ENCODE data around the gene PALM2AKAP2.

DNA sequence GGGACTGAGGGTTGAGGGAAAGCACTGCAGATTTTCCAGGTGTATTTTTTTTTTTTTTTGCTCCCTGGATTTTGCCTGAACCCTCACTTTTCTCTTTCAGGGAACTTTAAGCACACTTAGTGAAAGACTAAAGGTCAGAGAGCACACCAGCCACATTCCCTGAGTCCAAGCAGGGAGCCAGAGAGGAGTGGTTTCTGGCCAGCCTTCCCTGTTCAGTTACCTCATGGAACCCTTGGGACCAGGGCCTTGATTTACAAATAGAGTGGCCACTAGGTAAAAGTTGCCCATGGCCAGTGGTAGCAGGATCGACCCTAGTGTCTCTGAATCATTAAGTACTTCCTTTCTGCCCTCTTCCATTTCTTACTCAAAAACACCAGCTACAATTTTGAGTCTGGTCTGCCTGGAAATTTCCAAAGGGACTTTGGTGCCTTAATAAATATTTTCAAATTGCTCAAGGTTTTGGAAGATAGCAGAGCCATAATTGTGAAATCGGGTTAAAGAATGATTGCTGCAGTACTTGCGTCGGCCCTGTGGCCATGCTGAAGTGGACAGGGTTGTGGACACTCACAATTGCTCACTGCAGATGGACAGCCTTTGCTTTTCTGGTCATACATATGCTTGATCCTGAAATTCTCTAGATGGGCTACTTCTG lies 14.5 kb downstream of the PALM2AKAP2 start:
- TF ChIP-seq, protein P1, sequence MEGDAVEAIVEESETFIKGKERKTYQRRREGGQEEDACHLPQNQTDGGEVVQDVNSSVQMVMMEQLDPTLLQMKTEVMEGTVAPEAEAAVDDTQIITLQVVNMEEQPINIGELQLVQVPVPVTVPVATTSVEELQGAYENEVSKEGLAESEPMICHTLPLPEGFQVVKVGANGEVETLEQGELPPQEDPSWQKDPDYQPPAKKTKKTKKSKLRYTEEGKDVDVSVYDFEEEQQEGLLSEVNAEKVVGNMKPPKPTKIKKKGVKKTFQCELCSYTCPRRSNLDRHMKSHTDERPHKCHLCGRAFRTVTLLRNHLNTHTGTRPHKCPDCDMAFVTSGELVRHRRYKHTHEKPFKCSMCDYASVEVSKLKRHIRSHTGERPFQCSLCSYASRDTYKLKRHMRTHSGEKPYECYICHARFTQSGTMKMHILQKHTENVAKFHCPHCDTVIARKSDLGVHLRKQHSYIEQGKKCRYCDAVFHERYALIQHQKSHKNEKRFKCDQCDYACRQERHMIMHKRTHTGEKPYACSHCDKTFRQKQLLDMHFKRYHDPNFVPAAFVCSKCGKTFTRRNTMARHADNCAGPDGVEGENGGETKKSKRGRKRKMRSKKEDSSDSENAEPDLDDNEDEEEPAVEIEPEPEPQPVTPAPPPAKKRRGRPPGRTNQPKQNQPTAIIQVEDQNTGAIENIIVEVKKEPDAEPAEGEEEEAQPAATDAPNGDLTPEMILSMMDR (IDR thresholded peaks at IDR 0.05): no peak
- TF ChIP-seq EP300 (IDR thresholded peaks at IDR 0.05): no peak
- peak in 1 of 2 donors; percentile 17 for TF ChIP-seq POLR2AphosphoS5 (IDR thresholded peaks at IDR 0.05)

Data from upper lobe of left lung (tissue), 4 donors.